A673 (cell line): ENCODE data around the gene SPATA1. TPM values are rescaled to one million over a fixed set of nuclear protein-coding genes. Genes with fewer than 3 reads are reported as not detected.

ENCODE experiments used
- BruUV-seq: library from RNA; stranded (reverse); fragments of 400-500 nt; replicated peaks from 2 replicates; lab custom pipeline; 2021; lab: Mats Ljungman, UMichigan
- CTCF ChIA-PET: fragments of 300-600 bp; sonication (Branson Sonifier 250); formaldehyde crosslinking; loops from one replicate; lab custom pipeline; 2022; ENCODE audit warnings: antibody characterized with exemption; lab: Charles Lee
- POLR2A ChIA-PET: fragments of 300-600 bp; sonication (Branson Sonifier 250); formaldehyde crosslinking; loops from one replicate; lab custom pipeline; 2022; ENCODE audit warnings: antibody characterized with exemption; ENCODE audit not compliant: low non-redundant PET; lab: Charles Lee
- DNase-seq: peaks from one replicate; pipeline ENCODE4 v3.0.0-alpha.2; 2015; ENCODE audit warnings: low spot score
- H3K27ac ChIP-seq: fragments of 200-600 bp; sonication (generic); 2 replicates; pipeline ENCODE4 v1.5.1; 2016; ENCODE audit warnings: mixed run types, low read depth, mild to moderate bottlenecking, mixed read lengths, antibody characterized with exemption, low read length; ENCODE audit not compliant: poor library complexity, severe bottlenecking
- H3K27me3 ChIP-seq: fragments of 200-600 bp; sonication (generic); replicated peaks from 2 replicates; pipeline ENCODE4 v1.6.1; 2017; ENCODE audit warnings: mixed run types, low read depth, mild to moderate bottlenecking, mixed read lengths, antibody characterized with exemption, low read length; ENCODE audit not compliant: insufficient read depth, poor library complexity
- H3K36me3 ChIP-seq: fragments of 200-600 bp; sonication (generic); 2 replicates; pipeline ENCODE4 v1.6.1; 2016; ENCODE audit warnings: mixed run types, mild to moderate bottlenecking, mixed read lengths, antibody characterized with exemption, low read length; ENCODE audit not compliant: insufficient read depth, poor library complexity, severe bottlenecking
- H3K4me1 ChIP-seq: fragments of 200-600 bp; sonication (generic); 2 replicates; pipeline ENCODE4 v1.6.1; 2017; ENCODE audit warnings: mixed run types, mild to moderate bottlenecking, mixed read lengths, antibody characterized with exemption, low read length; ENCODE audit not compliant: insufficient read depth, poor library complexity, severe bottlenecking
- H3K4me3 ChIP-seq: fragments of 200-600 bp; sonication (generic); 2 replicates; pipeline ENCODE4 v1.5.1; 2016; ENCODE audit warnings: low read depth, mixed run types, mild to moderate bottlenecking, mixed read lengths, low read length; ENCODE audit not compliant: poor library complexity, severe bottlenecking
- H3K9me3 ChIP-seq: fragments of 200-600 bp; sonication (generic); 2 replicates; pipeline ENCODE4 v1.6.1; 2016; ENCODE audit warnings: mixed run types, low read depth, mild to moderate bottlenecking, mixed read lengths, antibody characterized with exemption, low read length; ENCODE audit not compliant: poor library complexity, severe bottlenecking
- EZH2 ChIP-seq: fragments of 200-600 bp; sonication (generic); IDR thresholded peaks from 2 replicates; pipeline ENCODE4 v1.6.1; 2017; ENCODE audit warnings: borderline replicate concordance, low read depth, mild to moderate bottlenecking, mixed read lengths, antibody characterized with exemption, low read length; ENCODE audit not compliant: poor library complexity, severe bottlenecking
- intact Hi-C: fragments of 100-400 bp; cut with micrococcal nuclease; formaldehyde crosslinking; loops from one replicate; pipeline ENCODE4 v1.10.0; 2022; ENCODE audit not compliant: unreplicated experiment
- total RNA-seq: library from RNA; stranded (reverse); gene quantifications from 2 replicates; pipeline ENCODE4 v1.2.3, GENCODE V29; 2021
- TF ChIP-seq, protein P1 (sequence below): fragments of 300-800, 200-600 bp; sonication (generic); conservative IDR thresholded peaks from 2 replicates; pipeline ENCODE4 v1.5.1; 2017; ENCODE audit warnings: low read depth, mild to moderate bottlenecking, antibody characterized with exemption, low read length, moderate library complexity, mixed read lengths

Gene SPATA1
- total RNA-seq, 1 experiment from 2014 or later, result 0.95 TPM

DNA sequence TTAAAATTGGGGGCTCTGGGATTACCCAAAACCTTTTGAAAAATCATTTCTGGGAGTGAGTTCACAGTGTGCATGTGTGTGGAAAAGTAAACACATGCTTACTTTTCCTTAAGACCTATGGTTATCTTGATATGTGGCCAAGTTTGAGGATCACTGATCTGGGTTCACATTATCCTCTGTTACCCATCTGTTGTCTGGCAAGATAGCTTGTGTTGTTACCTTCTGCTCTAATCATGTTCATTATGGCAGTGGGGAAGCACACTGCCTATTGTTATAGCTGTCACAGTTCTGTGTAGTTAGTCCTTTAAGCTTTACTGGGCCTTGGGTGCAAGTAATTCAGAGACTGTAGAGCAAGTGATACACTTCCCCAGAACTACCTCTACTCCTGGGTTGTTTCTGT lies 63.0 kb downstream of the SPATA1 start:
- BruUV-seq, result no TSS peak
- Histone ChIP-seq H3K9me3 (no peaks in the 10 kb centered on the region), H3K27ac (no peak overlapping the region), H3K4me1 (peaks cover 10% of the 10 kb centered on the region), H3K27me3 (no peaks in the 10 kb centered on the region), H3K36me3 (peaks cover 2% of the 10 kb centered on the region), H3K4me3 (no peak overlapping the region)
- ChIA-PET CTCF (no interaction called here), POLR2A (no interaction called here)
- no peak for TF ChIP-seq EZH2
- DNase-seq, result no peak
- intact Hi-C loops, result no loop called here

DNA sequence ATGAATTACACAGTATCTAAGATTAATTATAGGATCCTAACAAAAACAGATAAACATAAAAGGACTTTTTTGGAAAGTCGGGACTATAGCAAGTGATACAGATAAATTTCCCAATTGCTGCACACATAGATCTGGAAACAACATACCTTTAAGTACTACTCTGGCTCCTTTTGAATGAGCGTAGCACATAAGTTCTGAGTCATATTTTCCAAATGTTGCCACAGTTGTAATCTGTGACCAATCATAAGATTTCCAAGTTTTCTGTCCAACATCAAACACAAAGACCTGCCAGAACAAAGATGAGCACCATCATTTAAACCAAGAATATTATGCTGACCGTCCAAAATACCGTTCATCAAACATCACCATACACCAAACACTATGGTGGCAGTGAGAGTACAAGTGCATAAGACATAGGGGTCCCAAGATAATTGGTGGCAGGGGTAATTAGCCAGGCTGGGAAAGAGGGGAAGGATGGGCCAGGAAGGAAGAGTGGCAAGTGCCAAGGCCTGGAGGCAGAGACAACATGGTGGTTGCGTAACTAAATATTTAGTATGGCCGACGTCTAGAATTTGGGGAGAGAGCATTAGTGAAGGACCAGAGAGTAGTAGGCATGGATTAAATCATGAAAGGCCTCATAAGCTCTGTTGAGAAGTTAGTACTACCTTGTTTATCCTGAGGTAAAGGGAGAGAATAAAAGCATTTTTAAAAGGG lies 64.4 kb downstream of the SPATA1 start:
- no peak for DNase-seq
- BruUV-seq, result no TSS peak
- TF ChIP-seq, protein P1, sequence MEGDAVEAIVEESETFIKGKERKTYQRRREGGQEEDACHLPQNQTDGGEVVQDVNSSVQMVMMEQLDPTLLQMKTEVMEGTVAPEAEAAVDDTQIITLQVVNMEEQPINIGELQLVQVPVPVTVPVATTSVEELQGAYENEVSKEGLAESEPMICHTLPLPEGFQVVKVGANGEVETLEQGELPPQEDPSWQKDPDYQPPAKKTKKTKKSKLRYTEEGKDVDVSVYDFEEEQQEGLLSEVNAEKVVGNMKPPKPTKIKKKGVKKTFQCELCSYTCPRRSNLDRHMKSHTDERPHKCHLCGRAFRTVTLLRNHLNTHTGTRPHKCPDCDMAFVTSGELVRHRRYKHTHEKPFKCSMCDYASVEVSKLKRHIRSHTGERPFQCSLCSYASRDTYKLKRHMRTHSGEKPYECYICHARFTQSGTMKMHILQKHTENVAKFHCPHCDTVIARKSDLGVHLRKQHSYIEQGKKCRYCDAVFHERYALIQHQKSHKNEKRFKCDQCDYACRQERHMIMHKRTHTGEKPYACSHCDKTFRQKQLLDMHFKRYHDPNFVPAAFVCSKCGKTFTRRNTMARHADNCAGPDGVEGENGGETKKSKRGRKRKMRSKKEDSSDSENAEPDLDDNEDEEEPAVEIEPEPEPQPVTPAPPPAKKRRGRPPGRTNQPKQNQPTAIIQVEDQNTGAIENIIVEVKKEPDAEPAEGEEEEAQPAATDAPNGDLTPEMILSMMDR, result no peak
- TF ChIP-seq EZH2, result no peak
- ChIA-PET POLR2A (no interaction called here), CTCF (no interaction called here)
- peaks cover 16% of the 10 kb centered on the region for H3K4me1 ChIP-seq
- no peak overlapping the region for H3K27ac ChIP-seq
- intact Hi-C loops, result no loop called here
- no peaks in the 10 kb centered on the region for H3K9me3 ChIP-seq
- H3K4me3 ChIP-seq, result no peak overlapping the region
- H3K27me3 ChIP-seq, result no peaks in the 10 kb centered on the region
- H3K36me3 ChIP-seq, result peaks cover 2% of the 10 kb centered on the region

DNA sequence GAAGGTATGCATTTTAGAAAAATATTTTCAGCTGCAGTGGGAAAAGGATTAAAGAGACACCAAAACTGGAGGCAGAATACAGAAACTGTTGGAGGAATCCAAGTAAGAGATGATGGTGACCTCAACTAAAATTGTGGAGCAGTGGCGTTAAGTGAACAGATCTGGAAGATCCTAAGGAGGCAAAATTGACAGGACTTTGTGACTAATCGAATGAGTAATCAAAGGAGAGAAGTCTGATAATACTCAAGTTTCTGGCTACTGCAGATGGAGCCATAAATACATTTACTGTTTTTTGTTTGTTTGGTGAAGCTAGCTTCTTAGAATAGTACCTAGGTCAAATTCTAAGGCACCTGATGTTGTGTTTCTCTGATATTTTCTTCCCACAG lies 65.0 kb downstream of the SPATA1 start:
- BruUV-seq, result no TSS peak
- Histone ChIP-seq H3K27me3 (no peaks in the 10 kb centered on the region), H3K9me3 (no peaks in the 10 kb centered on the region), H3K27ac (no peak overlapping the region), H3K4me3 (no peak overlapping the region), H3K4me1 (peaks cover 16% of the 10 kb centered on the region), H3K36me3 (peaks cover 2% of the 10 kb centered on the region)
- intact Hi-C loops, result no loop called here
- TF ChIP-seq EZH2, result no peak
- TF ChIP-seq, protein P1, result no peak
- ChIA-PET POLR2A (no interaction called here), CTCF (no interaction called here)
- DNase-seq, result no peak
